Colonic mucosa (tissue), 4 donors: ENCODE results near the gene CDK19. TPM values are rescaled to one million over a fixed set of nuclear protein-coding genes. Genes with fewer than 3 reads are reported as not detected.
A peak's percentile ranks its signal among the peaks of the same experiment; 100 is the strongest.

ENCODE experiments used
- DNase-seq: peaks from one replicate; pipeline ENCODE4 v3.0.0-alpha.2; 2020
- H3K27ac ChIP-seq: fragments of 200-600 bp; one replicate; pipeline ENCODE4 v1.8.0; 2021
- H3K27me3 ChIP-seq: fragments of 200-600 bp; one replicate; pipeline ENCODE4 v1.8.0; 2021
- H3K36me3 ChIP-seq: fragments of 200-600 bp; one replicate; pipeline ENCODE4 v1.8.0; 2021
- H3K4me1 ChIP-seq: fragments of 200-600 bp; one replicate; pipeline ENCODE4 v1.8.0; 2021; ENCODE audit warnings: mild to moderate bottlenecking
- H3K4me3 ChIP-seq: fragments of 200-600 bp; one replicate; pipeline ENCODE4 v1.8.0; 2021
- H3K9ac ChIP-seq, 2 donors: one replicate each; pipeline ENCODE4 v1.7.0; 2013; ENCODE audit warnings: control low read depth in 2 of 2, low read depth in 2 of 2, low read length in 2 of 2
- H3K9me3 ChIP-seq: fragments of 200-600 bp; one replicate; pipeline ENCODE4 v1.8.0; 2021
- CTCF ChIP-seq: fragments of 200-600 bp; IDR thresholded peaks from one replicate; pipeline ENCODE4 v1.8.0; 2022; ENCODE audit warnings: antibody characterized with exemption, mild to moderate bottlenecking
- intact Hi-C: fragments of 100-400 bp; cut with DNase I; formaldehyde crosslinking; loops from one replicate; pipeline ENCODE4 v1.14.1; 2022
- total RNA-seq, 2 donors: library from RNA; stranded (reverse); fragmentation: NEBNext Ultra II Directional in 1 of 2; extraction: Animal tissue kit (Norgen Biotek cat#: 25700) in 1 of 2; gene quantifications; one replicate each; pipeline ENCODE4 v1.2.1, GENCODE V29; 2021
- donor health status: healthy.
- donor health status: DM: no; HTN: no; CAD: no.
- donor health status: DM: no; HTN: no; CAD: no.

CDK19 gene
- total RNA-seq, 2 donors from 2014 or later, result 20.2 to 36.5 TPM

- no peak overlapping the region for H3K9ac ChIP-seq
- no peak overlapping the region for H3K4me3 ChIP-seq
- H3K27ac ChIP-seq, result no peak overlapping the region
- H3K4me1 ChIP-seq, result no peaks in the 10 kb centered on the region
- no peaks in the 10 kb centered on the region for H3K27me3 ChIP-seq
- intact Hi-C loops, result no loop called here
- DNase-seq, result no peak
- H3K36me3 ChIP-seq, result no peaks in the 10 kb centered on the region
- TF ChIP-seq CTCF, result no peak
- H3K9me3 ChIP-seq, result no peaks in the 10 kb centered on the region
These were observed 7.0 kb upstream of the CDK19 start for GRCh38 chr6:110822249-110822648.

- Histone ChIP-seq H3K4me1 (peaks cover 9% of the 10 kb centered on the region), H3K36me3 (no peaks in the 10 kb centered on the region), H3K9me3 (no peaks in the 10 kb centered on the region), H3K4me3 (no peak overlapping the region), H3K27me3 (no peaks in the 10 kb centered on the region), H3K27ac (no peak overlapping the region), H3K9ac (no peak overlapping the region)
- no peak for DNase-seq
- intact Hi-C loops, result loop anchor here (5.0 kb wide), 2 partner anchors 56 to 131 kb away; partner anchors contain the start of gene AMD1
- TF ChIP-seq CTCF, result no peak
These were observed 1.4 kb upstream of the CDK19 start for GRCh38 chr6:110816677-110817076.

GRCh38 chr6:110815015-110815410 lies 256 bp downstream of the CDK19 start:
- peak overlapping the region; percentile 91 for H3K4me3 ChIP-seq
- no peaks in the 10 kb centered on the region for H3K27me3 ChIP-seq
- no peak for DNase-seq
- no peak for TF ChIP-seq CTCF
- H3K27ac ChIP-seq, result peak overlapping the region; percentile 85
- H3K36me3 ChIP-seq, result no peaks in the 10 kb centered on the region
- peaks cover 9% of the 10 kb centered on the region for H3K4me1 ChIP-seq
- intact Hi-C loops, result loop anchor here (5.0 kb wide), 2 partner anchors 57 to 132 kb away; partner anchors contain the start of gene AMD1
- H3K9me3 ChIP-seq, result no peaks in the 10 kb centered on the region
- H3K9ac ChIP-seq, result peak overlapping the region; percentile 93 to 96

- DNase-seq, result peak; percentile 57
- Histone ChIP-seq H3K27ac (peak overlapping the region; percentile 85), H3K4me1 (peaks cover 9% of the 10 kb centered on the region), H3K36me3 (no peaks in the 10 kb centered on the region), H3K4me3 (peak overlapping the region; percentile 91), H3K9me3 (no peaks in the 10 kb centered on the region), H3K9ac (peak overlapping the region; percentile 93 to 96), H3K27me3 (no peaks in the 10 kb centered on the region)
- intact Hi-C loops, result loop anchor here (5.0 kb wide), 2 partner anchors 58 to 133 kb away; partner anchors contain the start of gene AMD1
- no peak for TF ChIP-seq CTCF
These were observed 911 bp downstream of the CDK19 start for GRCh38 chr6:110814102-110815014.

GRCh38 chr6:110813338-110814101 lies 1.7 kb downstream of the CDK19 start:
- Histone ChIP-seq H3K9ac (peak overlapping the region; percentile 93 to 96), H3K27me3 (no peaks in the 10 kb centered on the region), H3K9me3 (no peaks in the 10 kb centered on the region), H3K36me3 (no peaks in the 10 kb centered on the region), H3K27ac (no peak overlapping the region), H3K4me3 (peak overlapping the region; percentile 91), H3K4me1 (peaks cover 9% of the 10 kb centered on the region)
- no peak for TF ChIP-seq CTCF
- peak; percentile 40 for DNase-seq
- intact Hi-C loops, result no loop called here
